IMR-90 (cell line): ENCODE results near the gene LENG9.

Source experiments
- BHLHE40 ChIP-seq: fragments of 150-350 bp; IDR thresholded peaks from 2 replicates; pipeline ENCODE4 v1.6.1; 2016; ENCODE audit warnings: mild to moderate bottlenecking, low read depth, low read length
- CEBPB ChIP-seq: IDR thresholded peaks from 2 replicates; pipeline ENCODE4 v1.6.1; 2012; ENCODE audit warnings: low read depth, low read length, improper control_type of control experiment
- CHD1 ChIP-seq: IDR thresholded peaks from 2 replicates; pipeline ENCODE4 v1.6.1; 2012; ENCODE audit warnings: low read depth, low read length, improper control_type of control experiment
- CTCF ChIP-seq: conservative IDR thresholded peaks from 2 replicates; pipeline ENCODE4 v1.5.1; 2012; ENCODE audit warnings: mild to moderate bottlenecking, low read depth, low read length, improper control_type of control experiment
- ELK1 ChIP-seq: fragments of 150-350 bp; IDR thresholded peaks from 2 replicates; pipeline ENCODE4 v1.6.1; 2016; ENCODE audit warnings: low read depth, mild to moderate bottlenecking, low read length, moderate library complexity, borderline replicate concordance
- FOS ChIP-seq: fragments of 150-350 bp; IDR thresholded peaks from 2 replicates; pipeline ENCODE4 v1.6.1; 2016; ENCODE audit warnings: low read depth, low read length
- NFE2L2 ChIP-seq: fragments of 150-350 bp; IDR thresholded peaks from 2 replicates; pipeline ENCODE4 v1.6.1; 2016; ENCODE audit warnings: low read depth, mild to moderate bottlenecking, low read length
- POLR2A ChIP-seq: IDR thresholded peaks from 2 replicates; pipeline ENCODE4 v1.6.1; 2012; ENCODE audit warnings: mild to moderate bottlenecking, low read depth, low read length
- RAD21 ChIP-seq: IDR thresholded peaks from 2 replicates; pipeline ENCODE4 v1.6.1; 2012; ENCODE audit warnings: low read length, improper control_type of control experiment
- RFX5 ChIP-seq: IDR thresholded peaks from 2 replicates; pipeline ENCODE4 v1.8.0; 2012; ENCODE audit warnings: low read depth, mild to moderate bottlenecking, low read length, moderate library complexity
- SMC3 ChIP-seq: fragments of 150-350 bp; IDR thresholded peaks from 2 replicates; pipeline ENCODE4 v1.6.1; 2016; ENCODE audit warnings: low read depth, mild to moderate bottlenecking, antibody characterized with exemption, low read length, moderate library complexity
- USF2 ChIP-seq: fragments of 150-350 bp; IDR thresholded peaks from 2 replicates; pipeline ENCODE4 v1.6.1; 2017; ENCODE audit warnings: mild to moderate bottlenecking, antibody characterized with exemption, low read length, low read depth

- TF ChIP-seq CTCF (no peak), NFE2L2 (no peak), BHLHE40 (no peak), POLR2A (no peak), RFX5 (no peak), RAD21 (no peak), USF2 (no peak), ELK1 (no peak), SMC3 (no peak), CEBPB (no peak), CHD1 (no peak), FOS (no peak)
Measured at GRCh38 chr19:54485851-54486250, 22.3 kb upstream of the LENG9 start.
